Glutamatergic neuron (in vitro differentiated cells): ENCODE measurements around the gene ALKAL2. TPM values are rescaled to one million over a fixed set of nuclear protein-coding genes. Genes with fewer than 3 reads are reported as not detected.
A peak's percentile ranks its signal among the peaks of the same experiment; 100 is the strongest.

Experiments
- DNase-seq: peaks from one replicate; pipeline ENCODE4 v3.0.0; 2022
- H3K27ac Mint-ChIP-seq: one replicate; pipeline ENCODE4 v1.8.0; 2020; ENCODE audit warnings: mild to moderate bottlenecking, mixed read lengths, inconsistent platforms; ENCODE audit not compliant: unreplicated experiment
- H3K27me3 Mint-ChIP-seq: one replicate; pipeline ENCODE4 v1.8.0; 2020; ENCODE audit warnings: mild to moderate bottlenecking, moderate library complexity, mixed read lengths, inconsistent platforms; ENCODE audit not compliant: unreplicated experiment
- H3K36me3 Mint-ChIP-seq: one replicate; pipeline ENCODE4 v1.8.0; 2020; ENCODE audit warnings: mild to moderate bottlenecking, mixed read lengths, inconsistent platforms; ENCODE audit not compliant: unreplicated experiment
- H3K4me1 Mint-ChIP-seq: one replicate; pipeline ENCODE4 v1.8.0; 2020; ENCODE audit warnings: mild to moderate bottlenecking, low read depth, mixed read lengths, inconsistent platforms; ENCODE audit not compliant: unreplicated experiment
- H3K4me3 Mint-ChIP-seq: one replicate; pipeline ENCODE4 v1.8.0; 2020; ENCODE audit warnings: mild to moderate bottlenecking, mixed read lengths, inconsistent platforms; ENCODE audit not compliant: unreplicated experiment
- H3K9me3 Mint-ChIP-seq: one replicate; pipeline ENCODE4 v1.8.0; 2020; ENCODE audit warnings: mild to moderate bottlenecking, moderate library complexity, mixed read lengths, inconsistent platforms; ENCODE audit not compliant: unreplicated experiment
- total RNA-seq: library from RNA; stranded (reverse); fragmentation: NEBNext Ultra II Directional; extraction: Animal tissue kit (Norgen Biotek cat#: 25700); gene quantifications from one replicate; pipeline ENCODE4 v1.2.1, GENCODE V29; 2021; ENCODE audit not compliant: unreplicated experiment
- TF ChIP-seq, protein P1 (sequence below): fragments of 200-600 bp; sonication (generic); IDR thresholded peaks from one replicate; pipeline ENCODE4 v1.5.0; 2021; ENCODE audit not compliant: partially characterized antibody, unreplicated experiment

The ALKAL2 gene
- total RNA-seq, 1 donor from 2014 or later: 1.0 TPM

DNA sequence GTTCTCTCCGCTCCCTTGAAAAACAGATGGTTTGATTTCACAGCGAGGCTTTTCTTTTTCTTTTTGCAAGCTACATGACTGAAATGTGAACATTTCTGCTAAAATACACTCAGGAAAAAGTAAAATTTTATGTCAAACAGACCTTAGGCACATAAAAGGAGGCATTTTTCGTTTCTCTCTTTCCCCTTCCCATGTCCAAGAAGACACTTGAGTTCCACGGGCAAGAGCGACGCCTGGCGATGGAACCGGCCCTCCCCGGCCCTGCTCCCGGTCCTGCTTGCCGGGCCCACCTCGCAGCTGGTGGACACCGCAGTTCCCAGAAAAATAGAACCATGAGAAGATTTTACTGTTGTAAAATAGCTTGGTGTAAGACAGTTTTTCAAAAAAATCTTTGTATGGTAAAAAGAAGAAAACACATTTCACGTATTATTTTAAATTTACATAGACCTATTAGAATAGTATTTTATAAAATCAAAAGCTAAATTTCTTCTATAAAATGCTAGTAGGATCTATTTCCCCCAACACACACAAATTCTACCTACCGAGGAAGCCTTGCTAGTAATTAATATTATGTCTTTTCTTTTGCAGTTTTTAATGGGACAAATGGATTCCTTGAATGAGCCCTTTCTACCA, 2.3 kb upstream of the ALKAL2 start:
- H3K9me3 Mint-ChIP-seq: no peaks in the 10 kb centered on the region
- H3K36me3 Mint-ChIP-seq: peaks cover under 1% of the 10 kb centered on the region
- H3K27ac Mint-ChIP-seq: peak overlapping the region; percentile 48
- peak; percentile 85 for DNase-seq
- H3K4me3 Mint-ChIP-seq: peak overlapping the region; percentile 93
- H3K4me1 Mint-ChIP-seq: peaks cover 3% of the 10 kb centered on the region
- TF ChIP-seq, protein P1, sequence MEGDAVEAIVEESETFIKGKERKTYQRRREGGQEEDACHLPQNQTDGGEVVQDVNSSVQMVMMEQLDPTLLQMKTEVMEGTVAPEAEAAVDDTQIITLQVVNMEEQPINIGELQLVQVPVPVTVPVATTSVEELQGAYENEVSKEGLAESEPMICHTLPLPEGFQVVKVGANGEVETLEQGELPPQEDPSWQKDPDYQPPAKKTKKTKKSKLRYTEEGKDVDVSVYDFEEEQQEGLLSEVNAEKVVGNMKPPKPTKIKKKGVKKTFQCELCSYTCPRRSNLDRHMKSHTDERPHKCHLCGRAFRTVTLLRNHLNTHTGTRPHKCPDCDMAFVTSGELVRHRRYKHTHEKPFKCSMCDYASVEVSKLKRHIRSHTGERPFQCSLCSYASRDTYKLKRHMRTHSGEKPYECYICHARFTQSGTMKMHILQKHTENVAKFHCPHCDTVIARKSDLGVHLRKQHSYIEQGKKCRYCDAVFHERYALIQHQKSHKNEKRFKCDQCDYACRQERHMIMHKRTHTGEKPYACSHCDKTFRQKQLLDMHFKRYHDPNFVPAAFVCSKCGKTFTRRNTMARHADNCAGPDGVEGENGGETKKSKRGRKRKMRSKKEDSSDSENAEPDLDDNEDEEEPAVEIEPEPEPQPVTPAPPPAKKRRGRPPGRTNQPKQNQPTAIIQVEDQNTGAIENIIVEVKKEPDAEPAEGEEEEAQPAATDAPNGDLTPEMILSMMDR: peak; percentile 49
- H3K27me3 Mint-ChIP-seq: peaks cover 13% of the 10 kb centered on the region

DNA sequence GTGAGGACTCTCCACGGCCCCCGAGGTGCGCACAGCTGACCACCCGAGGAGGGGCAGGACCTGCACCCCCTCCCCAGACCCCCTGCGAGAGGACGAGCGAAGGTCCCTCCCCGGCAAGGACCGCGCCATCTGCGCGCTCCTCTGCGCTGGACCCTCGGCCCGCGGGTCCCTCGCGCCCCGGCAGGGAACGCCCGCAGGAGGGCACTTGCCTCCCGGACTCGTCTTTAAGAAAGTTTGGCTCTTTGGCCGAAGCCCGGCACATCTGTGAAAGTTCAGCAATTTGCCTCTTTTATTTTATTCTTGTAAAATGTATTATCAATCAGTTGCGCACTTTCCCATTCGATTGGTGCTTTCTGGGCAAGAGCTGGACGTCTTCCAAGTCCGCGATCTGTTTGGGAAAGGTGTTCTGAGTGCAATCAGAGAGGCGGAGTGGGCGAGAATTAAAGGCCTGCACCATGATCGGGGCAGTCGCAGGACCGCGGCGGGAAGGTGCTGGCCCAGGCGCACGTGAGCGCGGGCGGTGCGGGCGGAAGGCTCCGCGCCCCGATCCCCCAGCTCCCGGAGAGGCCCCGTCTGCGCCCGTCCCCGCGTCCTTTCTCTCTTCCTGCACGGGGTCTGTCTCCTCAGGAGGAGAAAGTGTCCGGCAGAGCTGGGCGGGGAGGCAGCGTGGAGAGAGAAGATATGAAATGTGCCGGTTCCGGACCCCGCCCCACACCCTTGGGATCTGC, 1.6 kb upstream of the ALKAL2 start:
- Mint-ChIP-seq H3K4me1 (peaks cover 3% of the 10 kb centered on the region), H3K9me3 (no peaks in the 10 kb centered on the region), H3K4me3 (peak overlapping the region; percentile 93), H3K27me3 (peaks cover 15% of the 10 kb centered on the region), H3K27ac (peak overlapping the region; percentile 48), H3K36me3 (no peaks in the 10 kb centered on the region)
- TF ChIP-seq, protein P1: no peak
- DNase-seq: peak; percentile 46

- no peak overlapping the region for H3K4me3 Mint-ChIP-seq
These were observed 969 bp upstream of the ALKAL2 start for GRCh38 chr2:288758-289361.

DNA sequence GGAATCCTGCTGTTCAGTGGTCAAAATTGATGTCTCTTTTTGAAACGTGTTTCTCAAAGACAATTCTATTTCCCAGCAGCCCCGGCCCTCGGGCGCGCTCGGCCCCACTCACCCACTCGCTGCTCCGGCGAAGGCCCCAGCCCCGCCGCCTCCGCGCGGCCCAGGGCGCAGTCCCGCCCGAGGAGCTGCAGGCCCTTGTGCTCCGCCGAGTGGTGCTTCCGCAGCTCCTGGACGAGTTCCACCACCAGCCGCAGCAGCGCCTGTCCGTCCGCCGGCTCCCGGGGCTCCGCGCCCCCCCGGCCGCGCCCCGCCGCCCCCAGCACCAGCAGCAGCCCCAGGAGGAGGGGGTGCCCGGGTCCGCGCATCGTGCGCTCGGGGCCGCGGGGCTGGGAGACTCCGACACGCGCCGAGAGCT, 413 bp downstream of the ALKAL2 start:
- no peak overlapping the region for H3K27ac Mint-ChIP-seq
- peaks cover 3% of the 10 kb centered on the region for H3K4me1 Mint-ChIP-seq
- H3K36me3 Mint-ChIP-seq: no peaks in the 10 kb centered on the region
- H3K27me3 Mint-ChIP-seq: peaks cover 12% of the 10 kb centered on the region
- TF ChIP-seq, protein P1: no peak
- H3K4me3 Mint-ChIP-seq: peak overlapping the region; percentile 82
- no peaks in the 10 kb centered on the region for H3K9me3 Mint-ChIP-seq
- DNase-seq: peak; percentile 54

More at GRCh38 chr2:288758-289361, 969 bp upstream of the ALKAL2 start:
- H3K4me1 Mint-ChIP-seq: peaks cover 3% of the 10 kb centered on the region
- H3K27ac Mint-ChIP-seq: no peak overlapping the region
- TF ChIP-seq, protein P1: no peak
- no peaks in the 10 kb centered on the region for H3K36me3 Mint-ChIP-seq
- H3K27me3 Mint-ChIP-seq: peaks cover 12% of the 10 kb centered on the region
- H3K9me3 Mint-ChIP-seq: no peaks in the 10 kb centered on the region
- DNase-seq: peak; percentile 32
